Measurements from ENCODE around the gene MANBA. TPM values are rescaled to one million over a fixed set of nuclear protein-coding genes. Genes with fewer than 3 reads are reported as not detected.
A peak's percentile ranks its signal among the peaks of the same experiment; 100 is the strongest.

The MANBA gene
- total and polyA plus RNA-seq, 7 experiments from 2014 or later, result 15.7 to 56.4 (median 26.0) TPM

GRCh38 chr4:102631616-102632015, 129.2 kb downstream of the MANBA start:
- H3K27ac ChIP-seq (ENCODE audit: low read depth, low read length), result peak overlapping the region; percentile 60
- Mint-ChIP-seq H3K36me3 (peaks cover 0 to 29% (median 11%) of the 10 kb centered on the region in 5 donors), H3K27ac (peak overlapping the region in 8 of 9 donors; percentile 82 to 100 (median 88)), H3K27me3 (no peaks in the 10 kb centered on the region), H3K9me3 (no peaks in the 10 kb centered on the region), H3K4me3 (peak overlapping the region in 7 of 10 donors; percentile 4 to 92 (median 53)), H3K4me1 (peaks cover 18 to 78% (median 58%) of the 10 kb centered on the region in 7 donors)
- no peak overlapping the region for H3K4me3 ChIP-seq (ENCODE audit: low read length)
- POLR2A ChIA-PET, result interaction anchor here (1.8 to 7.1 kb wide), 2 partner anchors 195 to 388 kb away, joined by 6 to 62 read pairs; partner anchors contain the start of genes SLC9B1 and UBE2D3
- peaks cover 22 to 31% of the 10 kb centered on the region in 2 donors for H3K4me1 ChIP-seq (ENCODE audit: control insufficient read depth in 2 of 2, insufficient read depth in 2 of 2, low read length in 2 of 2)
- H3K9me3 ChIP-seq (ENCODE audit: control insufficient read depth in 2 of 3, low read length in 3 of 3), result no peaks in the 10 kb centered on the region
- DNase-seq, result no peak
- no peaks in the 10 kb centered on the region for H3K27me3 ChIP-seq (ENCODE audit: control insufficient read depth in 2 of 2, insufficient read depth in 2 of 2, low read length in 2 of 2)
- peaks cover 0 to 7% (median 0%) of the 10 kb centered on the region in 3 experiments for H3K36me3 ChIP-seq (ENCODE audit: control insufficient read depth in 2 of 3, insufficient read depth in 3 of 3, low read length in 3 of 3)
- CTCF ChIA-PET, result interaction anchor here (1.2 kb wide), 1 partner anchor 10 kb away, joined by 4 read pairs; no protein-coding TSS in a partner anchor
- ATAC-seq, result no peak
- intact Hi-C loops (cut with micrococcal nuclease), result loop anchor here in 1 of 2 donors (2.0 to 5.0 kb wide), 2 partner anchors 46 to 79 kb away; no protein-coding TSS in a partner anchor

- peak overlapping the region in 6 of 10 donors; percentile 39 to 92 (median 68) for H3K4me3 Mint-ChIP-seq
- H3K27me3 ChIP-seq (ENCODE audit: control insufficient read depth in 2 of 2, insufficient read depth in 2 of 2, low read length in 2 of 2), result no peaks in the 10 kb centered on the region
- peaks cover 27 to 86% (median 65%) of the 10 kb centered on the region in 7 donors for H3K4me1 Mint-ChIP-seq
- ChIA-PET POLR2A (interaction anchor here (0.8 to 7.1 kb wide), 9 partner anchors 9 to 390 kb away, joined by 3 to 62 read pairs (median 5); partner anchors contain the start of genes CISD2, NFKB1, SLC9B1 and UBE2D3), CTCF (interaction anchor here (1.1 to 1.2 kb wide), 3 partner anchors 9 to 378 kb away, joined by 3 to 6 read pairs (median 5); no protein-coding TSS in a partner anchor)
- H3K27me3 Mint-ChIP-seq, result no peaks in the 10 kb centered on the region
- H3K27ac Mint-ChIP-seq, result peak overlapping the region in 7 of 9 donors; percentile 87 to 100 (median 92)
- ATAC-seq (no peak), DNase-seq (no peak)
- peaks cover 0 to 5% (median 0%) of the 10 kb centered on the region in 3 experiments for H3K36me3 ChIP-seq (ENCODE audit: control insufficient read depth in 2 of 3, insufficient read depth in 3 of 3, low read length in 3 of 3)
- peaks cover 29 to 42% of the 10 kb centered on the region in 2 donors for H3K4me1 ChIP-seq (ENCODE audit: control insufficient read depth in 2 of 2, insufficient read depth in 2 of 2, low read length in 2 of 2)
- peaks cover 0 to 14% (median 11%) of the 10 kb centered on the region in 5 donors for H3K36me3 Mint-ChIP-seq
- no peak overlapping the region for H3K4me3 ChIP-seq (ENCODE audit: low read length)
- no peaks in the 10 kb centered on the region for H3K9me3 ChIP-seq (ENCODE audit: control insufficient read depth in 2 of 3, low read length in 3 of 3)
- intact Hi-C loops (cut with micrococcal nuclease), result loop anchor here in 1 of 2 donors (1.0 to 5.0 kb wide), 7 partner anchors 16 to 284 kb away; partner anchors contain the start of genes MANBA and SLC39A8
- H3K9me3 Mint-ChIP-seq, result no peaks in the 10 kb centered on the region
- H3K27ac ChIP-seq (ENCODE audit: low read depth, low read length), result peak overlapping the region; percentile 66
These were observed 131.1 kb downstream of the MANBA start for GRCh38 chr4:102629673-102630072.

GRCh38 chr4:102627831-102628523, 132.8 kb downstream of the MANBA start:
- H3K27me3 Mint-ChIP-seq, result no peaks in the 10 kb centered on the region
- Histone ChIP-seq H3K4me3 (ENCODE audit: low read length) (no peak overlapping the region), H3K36me3 (ENCODE audit: control insufficient read depth in 2 of 3, insufficient read depth in 3 of 3, low read length in 3 of 3) (no peaks in the 10 kb centered on the region), H3K27me3 (ENCODE audit: control insufficient read depth in 2 of 2, insufficient read depth in 2 of 2, low read length in 2 of 2) (no peaks in the 10 kb centered on the region), H3K4me1 (ENCODE audit: control insufficient read depth in 2 of 2, insufficient read depth in 2 of 2, low read length in 2 of 2) (peaks cover 29 to 42% of the 10 kb centered on the region in 2 donors), H3K9me3 (ENCODE audit: control insufficient read depth in 2 of 3, low read length in 3 of 3) (no peaks in the 10 kb centered on the region), H3K27ac (ENCODE audit: low read depth, low read length) (no peak overlapping the region)
- CTCF ChIA-PET, result interaction anchor here (1.0 to 1.4 kb wide), 5 partner anchors 9 to 195 kb away, joined by 3 to 4 read pairs (median 3); no protein-coding TSS in a partner anchor
- intact Hi-C loops (cut with micrococcal nuclease), result no loop called here
- peaks cover 29 to 91% (median 65%) of the 10 kb centered on the region in 7 donors for H3K4me1 Mint-ChIP-seq
- peaks cover 0 to 2% (median 0%) of the 10 kb centered on the region in 11 donors for H3K9me3 Mint-ChIP-seq
- H3K4me3 Mint-ChIP-seq, result peak overlapping the region in 4 of 10 donors; percentile 16 to 92 (median 58)
- H3K27ac Mint-ChIP-seq, result peak overlapping the region in 7 of 9 donors; percentile 15 to 100 (median 87)
- POLR2A ChIA-PET, result interaction anchor here (0.6 to 7.1 kb wide), 6 partner anchors 8 to 241 kb away, joined by 3 to 62 read pairs (median 3); partner anchors contain the start of genes CISD2, NFKB1 and UBE2D3
- no peak for ATAC-seq
- peaks cover 0 to 11% (median 6%) of the 10 kb centered on the region in 5 donors for H3K36me3 Mint-ChIP-seq
- DNase-seq, result no peak

- peak; percentile 26 to 80 (median 66) for DNase-seq
These were observed 135.4 kb downstream of the MANBA start for GRCh38 chr4:102625232-102625930.

GRCh38 chr4:102624505-102624904, 136.3 kb downstream of the MANBA start:
- Histone ChIP-seq H3K4me3 (ENCODE audit: low read length) (no peak overlapping the region), H3K27me3 (ENCODE audit: control insufficient read depth in 2 of 2, insufficient read depth in 2 of 2, low read length in 2 of 2) (no peaks in the 10 kb centered on the region), H3K4me1 (ENCODE audit: control insufficient read depth in 2 of 2, insufficient read depth in 2 of 2, low read length in 2 of 2) (peaks cover 8 to 18% of the 10 kb centered on the region in 2 donors), H3K27ac (ENCODE audit: low read depth, low read length) (no peak overlapping the region), H3K9me3 (ENCODE audit: control insufficient read depth in 2 of 3, low read length in 3 of 3) (no peaks in the 10 kb centered on the region), H3K36me3 (ENCODE audit: control insufficient read depth in 2 of 3, insufficient read depth in 3 of 3, low read length in 3 of 3) (no peaks in the 10 kb centered on the region)
- DNase-seq (no peak), ATAC-seq (no peak)
- H3K27me3 Mint-ChIP-seq, result no peaks in the 10 kb centered on the region
- peaks cover 16 to 82% (median 52%) of the 10 kb centered on the region in 7 donors for H3K4me1 Mint-ChIP-seq
- H3K4me3 Mint-ChIP-seq, result peak overlapping the region in 1 of 10 donors; percentile 92
- peaks cover 0 to 2% (median 0%) of the 10 kb centered on the region in 11 donors for H3K9me3 Mint-ChIP-seq
- ChIA-PET POLR2A (interaction anchor here (0.8 to 1.6 kb wide), 2 partner anchors 11 to 137 kb away, joined by 3 read pairs; partner anchors contain the start of gene MANBA), CTCF (interaction anchor here (0.5 to 4.4 kb wide), 12 partner anchors 8 to 384 kb away, joined by 3 to 32 read pairs (median 4); partner anchors contain the start of gene NFKB1)
- intact Hi-C loops (cut with micrococcal nuclease), result loop anchor here (2.0 kb wide), 5 partner anchors 46 to 474 kb away; partner anchors contain the start of genes BDH2 (in 1 of the 2) and NFKB1 (in 1 of the 2)
- H3K27ac Mint-ChIP-seq, result peak overlapping the region in 3 of 9 donors; percentile 75 to 93 (median 87)
- peaks cover 0 to 1% (median 0%) of the 10 kb centered on the region in 5 donors for H3K36me3 Mint-ChIP-seq

More at GRCh38 chr4:102625232-102625930, 135.4 kb downstream of the MANBA start:
- Mint-ChIP-seq H3K27me3 (no peaks in the 10 kb centered on the region), H3K4me1 (peaks cover 17 to 89% (median 58%) of the 10 kb centered on the region in 7 donors), H3K9me3 (peaks cover 0 to 2% (median 0%) of the 10 kb centered on the region in 11 donors), H3K27ac (peak overlapping the region in 7 of 9 donors; percentile 75 to 93 (median 79)), H3K36me3 (no peaks in the 10 kb centered on the region), H3K4me3 (peak overlapping the region in 8 of 10 donors; percentile 29 to 92 (median 62))
- peak overlapping the region; percentile 35 for H3K4me3 ChIP-seq (ENCODE audit: low read length)
- H3K36me3 ChIP-seq (ENCODE audit: control insufficient read depth in 2 of 3, insufficient read depth in 3 of 3, low read length in 3 of 3), result no peaks in the 10 kb centered on the region
- peaks cover 14 to 26% of the 10 kb centered on the region in 2 donors for H3K4me1 ChIP-seq (ENCODE audit: control insufficient read depth in 2 of 2, insufficient read depth in 2 of 2, low read length in 2 of 2)
- no peak overlapping the region for H3K27ac ChIP-seq (ENCODE audit: low read depth, low read length)
- H3K27me3 ChIP-seq (ENCODE audit: control insufficient read depth in 2 of 2, insufficient read depth in 2 of 2, low read length in 2 of 2), result no peaks in the 10 kb centered on the region
- intact Hi-C loops (cut with micrococcal nuclease), result loop anchor here (1.0 to 2.0 kb wide), 12 partner anchors 12 to 473 kb away; partner anchors contain the start of genes BDH2 (in 1 of the 2), NFKB1 (in 1 of the 2) and SLC39A8 (in 1 of the 2)
- ATAC-seq, result peak; percentile 92
- CTCF ChIA-PET, result interaction anchor here (0.6 to 4.4 kb wide), 16 partner anchors 9 to 384 kb away, joined by 3 to 32 read pairs (median 4); no protein-coding TSS in a partner anchor
- no peaks in the 10 kb centered on the region for H3K9me3 ChIP-seq (ENCODE audit: control insufficient read depth in 2 of 3, low read length in 3 of 3)
- POLR2A ChIA-PET, result interaction anchor here (0.6 to 1.6 kb wide), 3 partner anchors 136 to 477 kb away, joined by 3 read pairs; partner anchors contain the start of gene MANBA

Data from naive thymus-derived CD4-positive, alpha-beta T cell (primary cell).